Caco-2 (cell line): ENCODE results near the gene ME3. TPM values are rescaled to one million over a fixed set of nuclear protein-coding genes. Genes with fewer than 3 reads are reported as not detected.

Experiments
- Bru-seq: library from RNA; stranded (reverse); fragments of 400-500 nt; gene quantifications from one replicate; lab custom pipeline; 2021; lab: Mats Ljungman, UMichigan
- BruChase-seq, 2 experiments: library from RNA; stranded (reverse); fragments of 400-500 nt; gene quantifications; one replicate each; lab custom pipeline; 2021; lab: Mats Ljungman, UMichigan
- BruUV-seq: library from RNA; stranded (reverse); fragments of 400-500 nt; replicated peaks from 2 replicates; lab custom pipeline; 2021; lab: Mats Ljungman, UMichigan
- CTCF ChIA-PET: fragments of 300-600 bp; sonication (Branson Sonifier 250); formaldehyde crosslinking; loops from one replicate; lab custom pipeline; 2022; ENCODE audit warnings: antibody characterized with exemption; lab: Charles Lee
- POLR2A ChIA-PET: fragments of 300-600 bp; sonication (Branson Sonifier 250); formaldehyde crosslinking; loops from one replicate; lab custom pipeline; 2022; ENCODE audit warnings: antibody characterized with exemption; lab: Charles Lee
- DNase-seq, 2 experiments: peaks; one replicate each; pipeline versions ENCODE4 v3.0.0 to v3.0.0-alpha.2; 2020 to 2022
- H3K27me3 ChIP-seq: replicated peaks from 2 replicates; pipeline ENCODE4 v1.6.0; 2011; ENCODE audit warnings: low read length; ENCODE audit not compliant: control insufficient read depth, insufficient read depth
- H3K36me3 ChIP-seq: 2 replicates; pipeline ENCODE4 v1.5.1; 2011; ENCODE audit warnings: low read length; ENCODE audit not compliant: control insufficient read depth, insufficient read depth
- H3K4me1 ChIP-seq: fragments of 250-450 bp; sonication (Bioruptor Pico); 2 replicates; pipeline ENCODE4 v1.5.1; 2020; ENCODE audit warnings: mild to moderate bottlenecking
- H3K4me3 ChIP-seq: 2 replicates; pipeline ENCODE4 v1.5.1; 2011; ENCODE audit warnings: low read depth, mild to moderate bottlenecking, control low read depth, low read length
- H3K9me3 ChIP-seq: fragments of 250-450 bp; sonication (Bioruptor Pico); 2 replicates; pipeline ENCODE4 v1.5.1; 2020; ENCODE audit warnings: mild to moderate bottlenecking, moderate library complexity
- H3K27ac Mint-ChIP-seq: one replicate; pipeline ENCODE4 v1.8.0; 2022; ENCODE audit warnings: mixed read lengths; ENCODE audit not compliant: unreplicated experiment
- H3K27me3 Mint-ChIP-seq: one replicate; pipeline ENCODE4 v1.8.0; 2022; ENCODE audit warnings: mixed read lengths; ENCODE audit not compliant: insufficient read depth, unreplicated experiment
- H3K36me3 Mint-ChIP-seq: one replicate; pipeline ENCODE4 v1.8.0; 2022; ENCODE audit warnings: mild to moderate bottlenecking, mixed read lengths; ENCODE audit not compliant: insufficient read depth, unreplicated experiment
- H3K4me1 Mint-ChIP-seq: one replicate; pipeline ENCODE4 v1.8.0; 2022; ENCODE audit warnings: low read depth, mixed read lengths; ENCODE audit not compliant: unreplicated experiment
- H3K4me3 Mint-ChIP-seq: one replicate; pipeline ENCODE4 v1.8.0; 2022; ENCODE audit warnings: mild to moderate bottlenecking, moderate library complexity, mixed read lengths; ENCODE audit not compliant: unreplicated experiment
- H3K9me3 Mint-ChIP-seq: one replicate; pipeline ENCODE4 v1.8.0; 2022; ENCODE audit warnings: mixed read lengths; ENCODE audit not compliant: unreplicated experiment
- intact Hi-C: fragments of 100-400 bp; cut with micrococcal nuclease; formaldehyde crosslinking; loops from one replicate; pipeline ENCODE4 v1.10.0; 2022; ENCODE audit not compliant: unreplicated experiment
- long read RNA-seq: library from polyadenylated mRNA; stranded (forward); transcript quantifications from one replicate; pipeline ENCODE4 v2.0.0, GENCODE V29; 2022
- total RNA-seq: library from RNA; stranded (reverse); gene quantifications from 2 replicates; pipeline ENCODE4 v1.2.3, GENCODE V29; 2022
- TF ChIP-seq, protein P1 (sequence below), 2 experiments: fragments of 200-600 bp in 1 of 2; IDR thresholded peaks; 1 replicate in 1 of 2; 2 replicates in 1 of 2; pipeline versions ENCODE4 v1.5.1 to v1.8.0; 2011 to 2022; ENCODE audit warnings: antibody characterized with exemption in 1 of 2, control low read depth in 1 of 2, inconsistent platforms in 1 of 2, low read depth in 1 of 2, low read length in 1 of 2, mild to moderate bottlenecking in 1 of 2, moderate library complexity in 1 of 2; ENCODE audit not compliant: insufficient read depth in 1 of 2, severe bottlenecking in 1 of 2, unreplicated experiment in 1 of 2

ME3 gene
- 32.8 and 36.9 TPM in 2 replicates for total RNA-seq
- percentile 73 among the genes with signal in this experiment for Bru-seq, nascent RNA
- BruChase-seq, experiment 1, labeled RNA remaining after a 2-hour chase: percentile 68 among the genes with signal in this experiment
- BruChase-seq, experiment 2, labeled RNA remaining after a 6-hour chase: percentile 58 among the genes with signal in this experiment
- long read RNA-seq, transcript ME3-202 (14 exons, 2,240 nt): minor isoform, 5 of 62 reads
- long read RNA-seq, transcript ME3-212 (15 exons, 2,311 nt): major isoform, 22 of 62 reads
- long read RNA-seq, partial matches to known transcripts: 4 of 62 reads
- long read RNA-seq, other reads (novel, unspliced or antisense): 28 of 62 reads

DNA sequence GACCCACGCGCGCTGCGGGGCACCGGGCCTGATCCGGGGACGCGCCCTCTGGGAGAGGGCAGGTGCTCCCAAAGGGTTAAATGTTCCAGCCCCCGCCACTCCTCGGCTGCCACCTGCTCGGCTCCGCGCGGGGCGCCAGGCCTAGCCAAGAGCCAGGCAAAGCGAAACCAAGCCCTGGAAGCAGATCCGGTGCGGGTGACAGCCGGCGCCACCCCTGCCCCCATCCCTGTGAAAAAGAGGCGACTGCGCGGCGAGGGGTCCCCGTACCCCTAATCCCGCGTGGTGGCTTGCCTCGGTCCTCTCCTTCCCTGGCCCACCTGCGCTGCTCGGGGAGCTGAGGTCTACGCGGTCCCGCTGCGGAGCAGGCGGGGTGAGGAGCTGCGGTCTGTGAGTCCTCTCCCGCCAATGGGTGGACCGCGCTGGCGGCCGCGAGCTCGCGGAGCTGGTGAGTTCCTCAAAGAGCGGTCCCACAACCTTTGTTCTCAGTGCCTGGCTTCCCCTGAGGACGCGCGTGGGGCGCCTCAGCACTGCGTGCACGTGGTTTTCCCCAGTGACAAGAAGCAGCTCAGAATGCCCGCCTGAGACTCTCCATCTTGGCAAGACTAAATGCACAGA lies at the start of gene ME3:
Gene ME3, minus strand, starts transcription at position 610 of the 615 bp plus-strand sequence.
- Mint-ChIP-seq H3K27ac (peak within 1 kb of the TSS; percentile 87), H3K27me3 (no peaks in the 10 kb centered on the region), H3K9me3 (no peaks in the 10 kb centered on the region), H3K36me3 (peaks cover under 1% of the 10 kb centered on the region), H3K4me3 (peak within 1 kb of the TSS; percentile 84), H3K4me1 (peaks cover 76% of the 10 kb centered on the region)
- ChIA-PET CTCF (interaction anchor here (0.6 to 2.1 kb wide), 6 partner anchors 8 to 145 kb away, joined by 3 to 12 read pairs (median 4); no protein-coding TSS in a partner anchor), POLR2A (interaction anchor here (0.6 to 3.5 kb wide), 3 partner anchors 64 to 140 kb away, joined by 4 to 14 read pairs (median 11); partner anchors contain the start of gene PRSS23)
- peak; percentile 87 to 90 for DNase-seq
- BruUV-seq: TSS peak; percentile 41
- TF ChIP-seq, protein P1, sequence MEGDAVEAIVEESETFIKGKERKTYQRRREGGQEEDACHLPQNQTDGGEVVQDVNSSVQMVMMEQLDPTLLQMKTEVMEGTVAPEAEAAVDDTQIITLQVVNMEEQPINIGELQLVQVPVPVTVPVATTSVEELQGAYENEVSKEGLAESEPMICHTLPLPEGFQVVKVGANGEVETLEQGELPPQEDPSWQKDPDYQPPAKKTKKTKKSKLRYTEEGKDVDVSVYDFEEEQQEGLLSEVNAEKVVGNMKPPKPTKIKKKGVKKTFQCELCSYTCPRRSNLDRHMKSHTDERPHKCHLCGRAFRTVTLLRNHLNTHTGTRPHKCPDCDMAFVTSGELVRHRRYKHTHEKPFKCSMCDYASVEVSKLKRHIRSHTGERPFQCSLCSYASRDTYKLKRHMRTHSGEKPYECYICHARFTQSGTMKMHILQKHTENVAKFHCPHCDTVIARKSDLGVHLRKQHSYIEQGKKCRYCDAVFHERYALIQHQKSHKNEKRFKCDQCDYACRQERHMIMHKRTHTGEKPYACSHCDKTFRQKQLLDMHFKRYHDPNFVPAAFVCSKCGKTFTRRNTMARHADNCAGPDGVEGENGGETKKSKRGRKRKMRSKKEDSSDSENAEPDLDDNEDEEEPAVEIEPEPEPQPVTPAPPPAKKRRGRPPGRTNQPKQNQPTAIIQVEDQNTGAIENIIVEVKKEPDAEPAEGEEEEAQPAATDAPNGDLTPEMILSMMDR (IDR thresholded peaks at IDR 0.05; ENCODE audit: insufficient read depth in 1 of 2, low read depth in 1 of 2, low read length in 1 of 2, severe bottlenecking in 1 of 2, unreplicated experiment in 1 of 2): peak; percentile 8 to 31
- H3K4me1 ChIP-seq: peaks cover 50% of the 10 kb centered on the region
- intact Hi-C loops: loop anchor here (1.0 to 5.0 kb wide), 8 partner anchors 34 to 215 kb away; no protein-coding TSS in a partner anchor
- H3K27me3 ChIP-seq: no peaks in the 10 kb centered on the region
- no peaks in the 10 kb centered on the region for H3K36me3 ChIP-seq
- peak within 1 kb of the TSS; percentile 95 for H3K4me3 ChIP-seq
- H3K9me3 ChIP-seq: no peaks in the 10 kb centered on the region

DNA sequence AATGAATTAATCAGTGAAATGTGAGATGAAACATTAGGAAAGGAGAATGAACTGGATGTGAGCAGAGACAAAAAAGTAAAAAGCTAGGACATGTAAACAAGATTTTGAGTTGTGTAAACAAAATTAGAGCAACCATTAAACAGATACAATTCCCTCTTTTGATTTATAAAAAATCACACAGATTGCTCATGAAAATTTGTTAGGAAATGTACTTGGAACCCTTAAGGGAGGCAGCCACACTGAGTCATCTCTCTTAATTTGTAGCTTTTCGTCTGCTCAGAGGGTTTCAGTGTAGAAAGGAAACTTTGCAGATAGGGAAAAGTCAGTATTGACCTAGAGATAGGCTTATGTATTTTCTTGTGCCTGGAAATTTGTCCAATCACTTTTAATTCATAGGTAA lies 49.6 kb upstream of the ME3 start:
- Histone ChIP-seq H3K4me1 (peaks cover 52% of the 10 kb centered on the region), H3K9me3 (peaks cover 26% of the 10 kb centered on the region), H3K36me3 (no peaks in the 10 kb centered on the region), H3K27me3 (no peaks in the 10 kb centered on the region), H3K4me3 (no peak overlapping the region)
- Mint-ChIP-seq H3K4me3 (no peak overlapping the region), H3K27me3 (no peaks in the 10 kb centered on the region), H3K4me1 (peaks cover 52% of the 10 kb centered on the region), H3K27ac (no peak overlapping the region), H3K36me3 (peaks cover 15% of the 10 kb centered on the region), H3K9me3 (peaks cover 36% of the 10 kb centered on the region)
- no TSS peak for BruUV-seq
- ChIA-PET POLR2A (no interaction called here), CTCF (no interaction called here)
- intact Hi-C loops: no loop called here
- TF ChIP-seq, protein P1 (IDR thresholded peaks at IDR 0.05; ENCODE audit: insufficient read depth in 1 of 2, low read depth in 1 of 2, low read length in 1 of 2, severe bottlenecking in 1 of 2, unreplicated experiment in 1 of 2): no peak
- no peak for DNase-seq

DNA sequence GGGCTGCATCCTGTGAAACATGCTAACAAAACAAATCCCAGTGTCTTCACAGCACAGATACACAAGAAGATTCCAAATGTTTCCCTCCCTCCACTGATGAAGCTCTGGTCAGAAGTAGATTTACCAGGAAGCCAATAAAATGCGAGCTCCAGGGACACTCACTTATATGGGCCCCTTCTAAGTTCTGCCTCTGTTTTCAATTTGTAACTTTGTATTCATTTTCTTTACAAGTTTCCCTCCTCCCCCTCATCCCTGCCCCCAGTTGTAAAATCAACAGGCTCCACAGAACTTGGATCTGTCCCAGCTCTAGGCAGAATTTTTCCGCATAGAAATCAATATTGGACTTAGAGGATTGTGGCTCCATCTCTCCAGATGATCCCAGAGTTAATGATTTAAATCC lies 48.1 kb upstream of the ME3 start:
- CTCF ChIA-PET: no interaction called here

More for the DNA sequence above, 48.1 kb upstream of the ME3 start:
- Mint-ChIP-seq H3K36me3 (peaks cover 11% of the 10 kb centered on the region), H3K27ac (peak overlapping the region; percentile 20), H3K9me3 (peaks cover 36% of the 10 kb centered on the region), H3K4me1 (peaks cover 41% of the 10 kb centered on the region), H3K27me3 (no peaks in the 10 kb centered on the region), H3K4me3 (no peak overlapping the region)
- Histone ChIP-seq H3K27me3 (no peaks in the 10 kb centered on the region), H3K4me3 (no peak overlapping the region), H3K9me3 (peaks cover 26% of the 10 kb centered on the region), H3K36me3 (no peaks in the 10 kb centered on the region), H3K4me1 (peaks cover 47% of the 10 kb centered on the region)
- BruUV-seq: no TSS peak
- POLR2A ChIA-PET: no interaction called here
- TF ChIP-seq, protein P1 (IDR thresholded peaks at IDR 0.05; ENCODE audit: insufficient read depth in 1 of 2, low read depth in 1 of 2, low read length in 1 of 2, severe bottlenecking in 1 of 2, unreplicated experiment in 1 of 2): no peak
- intact Hi-C loops: no loop called here
- DNase-seq: no peak
